ENCODE results near the gene SHMT2. TPM values are rescaled to one million over a fixed set of nuclear protein-coding genes. Genes with fewer than 3 reads are reported as not detected.

SHMT2 gene
- total and polyA plus RNA-seq, 2 of the 4 experiments (the other 2 are of a cell fraction): 266 to 364 TPM

DNA sequence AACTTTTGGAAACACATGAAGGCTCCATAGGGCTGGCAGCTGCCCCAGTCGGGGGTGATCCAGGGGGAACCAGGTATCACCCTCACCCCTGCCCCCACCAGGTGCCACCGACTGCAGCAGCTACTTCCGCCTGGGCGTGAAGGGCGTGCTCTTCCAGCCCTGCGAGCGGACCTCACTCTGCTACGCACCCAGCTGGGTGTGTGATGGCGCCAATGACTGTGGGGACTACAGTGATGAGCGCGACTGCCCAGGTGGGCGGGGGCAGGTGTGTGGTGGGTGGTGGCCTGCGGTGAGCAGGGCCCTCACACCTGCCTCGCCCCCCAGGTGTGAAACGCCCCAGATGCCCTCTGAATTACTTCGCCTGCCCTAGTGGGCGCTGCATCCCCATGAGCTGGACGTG lies 35.3 kb upstream of the SHMT2 start:
- Histone ChIP-seq H2BK5ac (ENCODE audit: low read depth, low read length, poor library complexity, severe bottlenecking) (no peak overlapping the region), H4K8ac (ENCODE audit: low read depth in 2 of 2, low read length in 2 of 2) (no peak overlapping the region), H2AK5ac (ENCODE audit: low read depth, low read length) (no peak overlapping the region), H2BK120ac (ENCODE audit: low read depth, low read length) (no peak overlapping the region), H3K9me1 (ENCODE audit: insufficient read depth, low read length) (peaks cover 7% of the 10 kb centered on the region; the same call in 1 of the 2 replicates), H3K9me3 (ENCODE audit: control insufficient read depth, insufficient read depth, low read length) (no peaks in the 10 kb centered on the region), H3K36me3 (ENCODE audit: control insufficient read depth, insufficient read depth, low read length) (peaks cover 100% of the 10 kb centered on the region), H2BK15ac (ENCODE audit: low read depth, low read length) (no peak overlapping the region), H3K18ac (ENCODE audit: low read depth, low read length) (no peak overlapping the region), H4K91ac (ENCODE audit: insufficient read depth, low read depth, low read length) (no peak overlapping the region), H3K14ac (replicated peaks; ENCODE audit: low read depth, low read length) (no peak overlapping the region), H3K79me1 (ENCODE audit: low read depth in 1 of 2, low read length in 2 of 2) (peaks cover 12 to 26% of the 10 kb centered on the region in 2 experiments), H3K27me3 (ENCODE audit: control insufficient read depth, insufficient read depth, low read length) (no peaks in the 10 kb centered on the region), H3K4me3 (ENCODE audit: insufficient read depth, low read depth, low read length) (no peak overlapping the region), H3K9ac (ENCODE audit: low read depth, low read length) (no peak overlapping the region), H3K4me1 (ENCODE audit: control insufficient read depth, insufficient read depth, low read length) (no peaks in the 10 kb centered on the region), H3K56ac (ENCODE audit: extremely low read depth, insufficient read depth, low read length) (no peak overlapping the region), H2AK9ac (replicated peaks; ENCODE audit: low read depth, low read length, poor library complexity) (no peak overlapping the region), H3K23ac (ENCODE audit: low read depth, low read length) (no peak overlapping the region), H4K5ac (ENCODE audit: low read depth, low read length) (no peak overlapping the region), H3K4me2 (ENCODE audit: low read depth, low read length) (no peak overlapping the region), H2AFZ (replicated peaks; ENCODE audit: low read length, poor library complexity) (no peak overlapping the region), H4K20me1 (ENCODE audit: insufficient read depth, low read length) (peaks cover 22% of the 10 kb centered on the region), H2BK20ac (ENCODE audit: low read depth, low read length) (no peak overlapping the region), H3K27ac (ENCODE audit: insufficient read depth, low read length) (no peak overlapping the region), H3K4ac (ENCODE audit: low read depth, low read length) (no peak overlapping the region)
- ATAC-seq (ENCODE audit: low read depth): no peak
- intact Hi-C loops (cut with micrococcal nuclease) (no loop called here), dilution Hi-C loops (cut with HindIII; ENCODE audit: low sequenced_read_pairs, unreplicated experiment) (no loop called here), in situ Hi-C loops (cut with MboI; ENCODE audit: low sequenced_read_pairs) (no loop called here)
- ChIA-PET POLR2A (ENCODE audit: unreplicated experiment) (no interaction called here), CTCF (no interaction called here)
- 98% methylated on average over 7 of the region's 18 CpGs; no CpG with 5 or more reads in 1 of the 2 experiments for WGBS, 2 experiments (ENCODE audit: extremely low coverage in 2 of 2, insufficient read length in 1 of 2)
- BruUV-seq (replicated peaks): no TSS peak
- TF ChIP-seq MAFK (IDR thresholded peaks at IDR 0.05; ENCODE audit: low read depth, low read length): no peak
- TF ChIP-seq MAZ (IDR thresholded peaks at IDR 0.05; ENCODE audit: borderline replicate concordance, low read depth, low read length): no peak
- TF ChIP-seq, protein P1, sequence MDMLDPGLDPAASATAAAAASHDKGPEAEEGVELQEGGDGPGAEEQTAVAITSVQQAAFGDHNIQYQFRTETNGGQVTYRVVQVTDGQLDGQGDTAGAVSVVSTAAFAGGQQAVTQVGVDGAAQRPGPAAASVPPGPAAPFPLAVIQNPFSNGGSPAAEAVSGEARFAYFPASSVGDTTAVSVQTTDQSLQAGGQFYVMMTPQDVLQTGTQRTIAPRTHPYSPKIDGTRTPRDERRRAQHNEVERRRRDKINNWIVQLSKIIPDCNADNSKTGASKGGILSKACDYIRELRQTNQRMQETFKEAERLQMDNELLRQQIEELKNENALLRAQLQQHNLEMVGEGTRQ (IDR thresholded peaks at IDR 0.05; ENCODE audit: low read depth, low read length): no peak
- no peak for TF ChIP-seq SMC3 (IDR thresholded peaks at IDR 0.05; ENCODE audit: low read depth, low read length)
- no peak for TF ChIP-seq MXI1 (IDR thresholded peaks at IDR 0.05; ENCODE audit: borderline replicate concordance, low read depth, low read length)
- TF ChIP-seq RCOR1 (IDR thresholded peaks at IDR 0.05; ENCODE audit: insufficient replicate concordance, low read length): no peak
- no peak for DNase-seq

Data from IMR-90 (cell line).